NCI-H128 (cell line): ENCODE results near the gene PITPNM3.

Source experiments
- DNase-seq: peaks from one replicate; lab custom pipeline; 2025; ENCODE audit not compliant: unreplicated experiment; lab: John Stamatoyannopoulos, UW

Gene PITPNM3

GRCh38 chr17:6463616-6464445 lies 92.5 kb downstream of the PITPNM3 start:
- no peak for DNase-seq

GRCh38 chr17:6462692-6463091 lies 93.7 kb downstream of the PITPNM3 start:
- no peak for DNase-seq

- no peak for DNase-seq
These were observed 94.4 kb downstream of the PITPNM3 start for GRCh38 chr17:6461792-6462524.

GRCh38 chr17:6461246-6461645 lies 95.1 kb downstream of the PITPNM3 start:
- no peak for DNase-seq

- DNase-seq = no peak
These were observed 95.7 kb downstream of the PITPNM3 start for GRCh38 chr17:6460531-6461161.

- no peak for DNase-seq
These were observed 97.8 kb downstream of the PITPNM3 start for GRCh38 chr17:6458460-6458950.

- DNase-seq = no peak
These were observed 98.5 kb downstream of the PITPNM3 start for GRCh38 chr17:6457688-6458459.

- DNase-seq = no peak
These were observed 99.3 kb downstream of the PITPNM3 start for GRCh38 chr17:6456914-6457687.

- no peak for DNase-seq
These were observed 100.0 kb downstream of the PITPNM3 start for GRCh38 chr17:6456321-6456720.

GRCh38 chr17:6455321-6455705 lies 101.0 kb downstream of the PITPNM3 start:
- DNase-seq = no peak

GRCh38 chr17:6454495-6455320 lies 101.6 kb downstream of the PITPNM3 start:
- no peak for DNase-seq

GRCh38 chr17:6453279-6454024 lies 102.9 kb downstream of the PITPNM3 start:
- DNase-seq = no peak

- no peak for DNase-seq
These were observed 103.7 kb downstream of the PITPNM3 start for GRCh38 chr17:6452471-6453266.

GRCh38 chr17:6450926-6451832 lies 105.2 kb downstream of the PITPNM3 start:
- no peak for DNase-seq

GRCh38 chr17:6449307-6449706 lies 107.0 kb downstream of the PITPNM3 start:
- DNase-seq = no peak

GRCh38 chr17:6448473-6448872 lies 107.9 kb downstream of the PITPNM3 start:
- DNase-seq = no peak
